MG63 (cell line): ENCODE measurements around the gene ZNF557. TPM values are rescaled to one million over a fixed set of nuclear protein-coding genes. Genes with fewer than 3 reads are reported as not detected.

Experiments
- DNase-seq: peaks from one replicate; pipeline ENCODE4 v3.0.0-alpha.2; 2020
- H3K27me3 ChIP-seq: fragments of 250-450 bp; sonication (Bioruptor Pico); 2 replicates; pipeline ENCODE4 v1.5.1; 2020; ENCODE audit warnings: mild to moderate bottlenecking, moderate library complexity
- H3K36me3 ChIP-seq: fragments of 250-450 bp; sonication (Bioruptor Pico); 2 replicates; pipeline ENCODE4 v1.5.1; 2020; ENCODE audit warnings: mild to moderate bottlenecking, moderate library complexity
- H3K4me3 ChIP-seq: fragments of 250-450 bp; sonication (Bioruptor Pico); 2 replicates; pipeline ENCODE4 v1.5.1; 2020; ENCODE audit warnings: mild to moderate bottlenecking, moderate library complexity
- H3K9me3 ChIP-seq: fragments of 250-450 bp; sonication (Bioruptor Pico); 2 replicates; pipeline ENCODE4 v1.5.1; 2020; ENCODE audit warnings: mild to moderate bottlenecking, moderate library complexity
- total RNA-seq: library from RNA; depleted of rRNA; stranded (reverse); fragments of >200 nt; shearing (Covaris generic); gene quantifications from 2 replicates; pipeline ENCODE4 v1.2.3, GENCODE V29; 2014; ENCODE audit warnings: low replicate concordance

ZNF557 gene
- total RNA-seq, 1 experiment from 2014 or later, result 13.1 TPM

- DNase-seq, result no peak
- peaks cover 8% of the 10 kb centered on the region for H3K9me3 ChIP-seq
- no peak overlapping the region for H3K4me3 ChIP-seq
- H3K36me3 ChIP-seq, result peaks cover 28% of the 10 kb centered on the region
- H3K27me3 ChIP-seq, result no peaks in the 10 kb centered on the region
These were observed 1.8 kb upstream of the ZNF557 start for GRCh38 chr19:7067716-7068115.

GRCh38 chr19:7068599-7068998 lies 904 bp upstream of the ZNF557 start:
- H3K4me3 ChIP-seq, result peak overlapping the region; percentile 90
- H3K27me3 ChIP-seq, result no peaks in the 10 kb centered on the region
- no peak for DNase-seq

DNA sequence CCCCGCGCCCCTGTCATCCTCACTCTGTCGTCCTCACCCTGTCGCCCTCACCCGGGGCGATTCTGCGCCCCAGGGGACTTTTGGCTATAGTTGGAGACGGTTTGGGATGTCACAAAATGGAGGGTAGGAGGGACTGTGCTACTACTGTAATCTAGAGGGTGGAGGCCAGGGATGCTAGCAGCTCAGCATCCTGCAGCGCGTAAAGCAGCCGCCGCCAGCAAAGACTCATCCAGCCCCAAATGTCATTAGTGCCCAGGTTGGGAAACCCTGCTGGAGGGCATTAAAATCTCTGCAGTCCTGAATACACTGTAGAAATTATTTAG lies 362 bp downstream of the ZNF557 start:
- Histone ChIP-seq H3K9me3 (peaks cover 13% of the 10 kb centered on the region), H3K36me3 (peaks cover 47% of the 10 kb centered on the region), H3K4me3 (peak overlapping the region; percentile 90), H3K27me3 (no peaks in the 10 kb centered on the region)
- peak; percentile 31 for DNase-seq

More at GRCh38 chr19:7068599-7068998, 904 bp upstream of the ZNF557 start:
- Histone ChIP-seq H3K9me3 (peaks cover 10% of the 10 kb centered on the region), H3K36me3 (peaks cover 37% of the 10 kb centered on the region)

GRCh38 chr19:7072541-7072940 lies 3.0 kb downstream of the ZNF557 start:
- no peaks in the 10 kb centered on the region for H3K27me3 ChIP-seq

GRCh38 chr19:7074705-7075282 lies 5.3 kb downstream of the ZNF557 start:
- H3K36me3 ChIP-seq, result peaks cover 92% of the 10 kb centered on the region
- H3K4me3 ChIP-seq, result no peak overlapping the region
- DNase-seq, result peak; percentile 11
- peaks cover 49% of the 10 kb centered on the region for H3K9me3 ChIP-seq
- H3K27me3 ChIP-seq, result no peaks in the 10 kb centered on the region

More at GRCh38 chr19:7072541-7072940, 3.0 kb downstream of the ZNF557 start:
- H3K9me3 ChIP-seq, result peaks cover 29% of the 10 kb centered on the region
- no peak overlapping the region for H3K4me3 ChIP-seq
- H3K36me3 ChIP-seq, result peaks cover 74% of the 10 kb centered on the region
- no peak for DNase-seq

- Histone ChIP-seq H3K36me3 (peaks cover 94% of the 10 kb centered on the region), H3K27me3 (no peaks in the 10 kb centered on the region), H3K4me3 (no peak overlapping the region), H3K9me3 (peaks cover 58% of the 10 kb centered on the region)
- no peak for DNase-seq
These were observed 6.6 kb downstream of the ZNF557 start for GRCh38 chr19:7076151-7076550.

DNA sequence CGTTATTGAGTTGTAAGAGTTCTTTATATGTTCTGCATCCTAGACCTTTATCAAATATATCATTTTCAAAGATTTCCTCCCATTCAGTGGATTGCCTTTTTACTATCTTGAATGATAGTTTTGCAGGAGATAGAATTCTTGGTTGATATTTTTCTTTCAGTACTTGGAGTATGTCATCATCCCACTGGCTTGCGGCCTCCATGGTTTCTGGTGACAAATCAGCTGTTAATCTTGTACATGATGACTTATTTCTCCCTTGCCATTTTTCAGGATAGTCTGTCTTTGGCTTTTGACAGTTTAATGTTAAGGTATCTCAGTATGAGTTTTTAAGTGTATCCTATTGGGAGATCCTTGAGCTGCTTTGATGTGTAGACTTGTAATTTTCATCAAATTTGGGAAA lies 8.5 kb downstream of the ZNF557 start:
- DNase-seq, result no peak
- Histone ChIP-seq H3K9me3 (peaks cover 72% of the 10 kb centered on the region), H3K27me3 (no peaks in the 10 kb centered on the region), H3K4me3 (no peak overlapping the region), H3K36me3 (peaks cover 97% of the 10 kb centered on the region)

- Histone ChIP-seq H3K36me3 (peaks cover 85% of the 10 kb centered on the region), H3K9me3 (peaks cover 87% of the 10 kb centered on the region), H3K4me3 (no peak overlapping the region), H3K27me3 (no peaks in the 10 kb centered on the region)
- DNase-seq, result no peak
These were observed 13.8 kb downstream of the ZNF557 start for GRCh38 chr19:7083076-7083956.

- no peaks in the 10 kb centered on the region for H3K27me3 ChIP-seq
- DNase-seq, result no peak
- H3K36me3 ChIP-seq, result peaks cover 37% of the 10 kb centered on the region
- no peak overlapping the region for H3K4me3 ChIP-seq
- H3K9me3 ChIP-seq, result peaks cover 80% of the 10 kb centered on the region
These were observed 19.5 kb downstream of the ZNF557 start for GRCh38 chr19:7088999-7089398.

DNA sequence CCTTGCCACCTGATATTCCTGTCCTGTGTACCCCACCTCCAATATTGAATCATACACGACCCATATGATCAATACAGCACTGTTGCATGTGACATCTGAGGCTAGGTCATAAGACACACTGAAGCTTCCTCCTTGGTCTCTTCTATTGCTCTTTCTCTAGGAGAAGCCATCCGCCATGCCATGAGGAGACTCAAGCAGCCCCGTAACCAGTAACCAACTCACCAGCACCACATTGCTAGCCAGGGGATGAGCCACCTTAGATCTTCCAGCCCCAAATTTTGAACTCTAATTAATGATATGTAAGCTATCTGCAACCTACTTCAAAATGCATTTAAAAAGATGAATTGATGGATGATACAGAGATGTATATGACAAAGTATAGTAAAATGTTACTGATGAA lies 28.6 kb downstream of the ZNF557 start:
- DNase-seq, result no peak
- peaks cover 31% of the 10 kb centered on the region for H3K9me3 ChIP-seq

DNA sequence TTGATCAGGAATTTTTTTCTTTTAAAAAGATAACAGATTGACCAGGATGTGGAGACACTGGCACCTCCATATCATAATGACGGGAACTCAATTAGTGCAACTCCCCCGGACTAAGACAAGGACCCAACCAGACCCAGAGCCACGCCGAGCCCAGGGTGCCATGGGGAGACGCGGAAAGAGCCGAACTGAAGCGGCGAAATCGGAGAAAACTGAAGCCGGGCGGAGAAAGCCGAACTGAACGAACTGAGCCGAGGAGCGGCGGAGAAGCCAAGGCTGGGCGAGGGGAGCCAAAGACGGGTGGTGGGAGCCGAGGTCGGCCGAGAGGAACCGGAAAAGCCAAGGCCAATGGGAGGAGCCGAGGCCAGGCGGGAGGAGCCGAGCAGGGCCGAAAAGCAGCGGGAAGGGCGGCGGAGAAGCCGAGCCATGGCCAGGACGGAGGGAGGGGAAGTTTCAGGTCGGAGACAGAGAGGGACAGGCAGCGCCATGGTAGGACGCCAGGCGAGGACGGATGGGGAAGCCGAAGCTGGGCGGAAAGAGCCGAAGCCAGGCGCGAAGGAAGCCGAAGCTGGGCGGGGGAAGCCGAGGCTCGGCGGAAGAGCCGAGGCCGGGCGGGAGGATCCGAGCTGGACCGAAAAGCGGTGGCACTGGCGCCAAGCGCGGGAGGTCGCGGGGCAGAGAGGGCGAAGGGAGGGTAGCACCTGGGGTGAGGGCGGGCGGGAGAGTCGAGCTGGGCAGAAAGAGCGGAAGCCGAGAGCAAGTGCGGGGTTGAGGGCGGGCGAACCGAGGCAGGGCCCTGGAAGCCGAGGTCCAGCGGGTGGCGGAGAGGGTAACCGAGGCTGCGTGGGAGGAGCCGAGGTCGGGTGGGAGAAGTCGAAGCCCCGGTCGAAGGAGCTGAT lies 29.4 kb downstream of the ZNF557 start:
- peaks cover 3% of the 10 kb centered on the region for H3K27me3 ChIP-seq
- H3K4me3 ChIP-seq, result peak overlapping the region; percentile 68
- peak; percentile 97 for DNase-seq
- H3K36me3 ChIP-seq, result no peaks in the 10 kb centered on the region
- H3K9me3 ChIP-seq, result peaks cover 24% of the 10 kb centered on the region

More for the DNA sequence above, 28.6 kb downstream of the ZNF557 start:
- Histone ChIP-seq H3K36me3 (no peaks in the 10 kb centered on the region), H3K4me3 (peak overlapping the region; percentile 68), H3K27me3 (peaks cover 3% of the 10 kb centered on the region)

GRCh38 chr19:7099597-7099921 lies 30.1 kb downstream of the ZNF557 start:
- H3K36me3 ChIP-seq, result no peaks in the 10 kb centered on the region
- H3K9me3 ChIP-seq, result peaks cover 20% of the 10 kb centered on the region
- DNase-seq, result no peak
- peaks cover 3% of the 10 kb centered on the region for H3K27me3 ChIP-seq
- H3K4me3 ChIP-seq, result peak overlapping the region; percentile 68

GRCh38 chr19:7101498-7102253 lies 32.2 kb downstream of the ZNF557 start:
- no peak overlapping the region for H3K4me3 ChIP-seq
- no peaks in the 10 kb centered on the region for H3K36me3 ChIP-seq
- H3K27me3 ChIP-seq, result peaks cover 3% of the 10 kb centered on the region
- peaks cover 13% of the 10 kb centered on the region for H3K9me3 ChIP-seq
- no peak for DNase-seq

- no peak for DNase-seq
- no peaks in the 10 kb centered on the region for H3K36me3 ChIP-seq
- peaks cover 10% of the 10 kb centered on the region for H3K27me3 ChIP-seq
- no peak overlapping the region for H3K4me3 ChIP-seq
- H3K9me3 ChIP-seq, result no peaks in the 10 kb centered on the region
These were observed 35.4 kb downstream of the ZNF557 start for GRCh38 chr19:7104747-7105447.

DNA sequence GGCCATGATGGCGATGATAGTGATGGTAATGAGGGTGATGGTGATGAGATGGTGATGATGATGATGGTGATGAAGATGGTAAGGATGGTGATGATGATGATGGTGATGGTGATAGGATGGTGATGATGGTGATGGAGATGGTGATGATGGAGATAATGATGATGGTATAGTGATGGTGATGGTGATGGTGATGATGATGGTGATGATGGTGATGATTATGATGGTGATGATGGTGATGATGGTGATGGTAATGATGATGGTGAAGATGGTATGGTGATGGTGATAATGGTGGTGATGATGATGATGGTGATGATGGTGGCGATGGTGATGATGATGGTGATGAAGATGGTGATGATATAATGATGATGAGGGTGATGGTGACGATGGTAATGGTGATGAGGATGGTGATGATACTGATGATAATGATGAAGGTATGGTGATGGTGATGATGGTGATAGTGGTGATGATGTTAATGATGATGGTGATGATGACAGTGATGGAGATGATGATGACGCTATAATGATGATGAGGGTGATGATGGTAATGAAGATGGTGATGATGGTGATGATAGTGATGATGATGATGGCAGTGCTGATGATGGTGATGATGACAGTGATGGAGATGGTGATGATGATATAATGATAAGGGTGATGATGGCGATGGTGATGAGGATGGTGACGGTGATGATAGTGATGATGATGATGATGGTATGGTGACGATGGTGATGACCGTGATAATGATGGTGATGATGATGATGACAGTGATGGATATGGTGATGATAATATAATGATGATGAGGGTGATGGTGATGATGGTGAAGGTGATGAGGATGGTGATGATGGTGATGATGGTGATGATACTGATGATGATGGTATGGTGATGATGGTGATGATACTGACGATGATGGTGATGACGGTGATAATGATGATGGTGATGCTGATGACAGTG lies 37.5 kb downstream of the ZNF557 start:
- no peaks in the 10 kb centered on the region for H3K9me3 ChIP-seq
- DNase-seq, result no peak
- H3K36me3 ChIP-seq, result no peaks in the 10 kb centered on the region
- H3K4me3 ChIP-seq, result no peak overlapping the region
- peaks cover 7% of the 10 kb centered on the region; the same call in 1 of the 2 replicates for H3K27me3 ChIP-seq
